HCEC 1CT (cell line): Measurements from ENCODE around the gene PIEZO2.
"Not testable (repeated sequence)": the region's sequence is repeated elsewhere in the genome, so short reads cannot be mapped to it uniquely, and the experiment has no call there.

Experiments
- DNase-seq: peaks from one replicate; pipeline ENCODE4 v3.0.0-alpha.2; 2017

PIEZO2 gene

DNA sequence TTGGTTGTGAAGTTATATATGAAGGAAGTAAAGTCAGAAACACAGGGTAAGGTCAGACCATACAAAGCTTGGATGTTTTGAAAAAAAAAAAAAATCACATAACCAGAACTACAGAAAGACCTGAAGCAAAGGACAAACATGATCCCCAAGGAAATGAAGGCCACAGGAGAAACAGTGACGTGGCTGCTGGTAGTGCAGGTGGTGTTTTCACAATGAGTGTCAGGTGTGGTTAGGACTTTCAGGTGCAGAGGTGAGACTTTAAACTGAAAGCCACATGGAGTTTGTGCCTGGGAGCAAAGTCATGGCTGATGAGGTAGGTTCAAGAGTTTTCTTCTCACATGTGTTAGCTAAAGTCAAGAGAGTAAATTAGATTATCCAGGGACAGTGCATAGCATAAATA is 270.7 kb downstream of the PIEZO2 start:
- DNase-seq = no peak

DNA sequence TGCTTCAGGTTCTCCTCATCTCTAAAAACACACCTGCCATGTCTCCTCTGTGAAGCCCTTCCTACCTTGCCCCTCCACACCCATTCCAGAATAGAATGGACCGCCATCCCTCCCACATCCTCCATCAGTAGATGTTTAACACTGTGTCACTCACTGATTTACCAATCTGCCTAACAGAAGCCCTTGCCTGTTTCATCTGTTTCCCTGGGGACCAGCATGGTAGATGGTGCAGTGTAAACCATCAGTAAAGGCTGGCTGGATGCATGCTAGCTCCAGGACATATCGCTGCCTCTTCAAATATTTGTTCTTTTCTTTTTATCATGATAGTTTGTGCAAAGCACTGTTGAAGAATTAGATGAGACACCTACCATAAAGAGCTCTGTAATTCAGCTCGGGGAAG is 271.4 kb downstream of the PIEZO2 start:
- no peak for DNase-seq

DNA sequence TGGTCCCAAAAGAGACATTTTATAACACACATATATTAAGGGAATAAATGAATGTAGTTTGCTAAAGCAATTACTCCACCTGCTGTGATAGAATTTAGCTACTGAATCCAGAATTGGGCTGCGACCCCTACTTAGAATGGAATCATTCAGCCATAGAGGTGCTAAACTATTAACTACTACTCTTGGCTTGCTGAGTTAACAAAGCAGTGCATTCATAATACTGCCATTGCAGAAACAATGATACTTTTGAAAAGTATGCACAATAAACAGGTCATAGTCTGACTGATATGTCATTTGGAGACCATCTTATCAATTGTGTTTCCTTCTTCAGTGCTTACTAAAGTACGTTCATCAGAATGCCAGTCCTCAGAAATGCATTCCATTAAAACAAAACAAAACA is 273.6 kb downstream of the PIEZO2 start:
- DNase-seq = no peak

DNA sequence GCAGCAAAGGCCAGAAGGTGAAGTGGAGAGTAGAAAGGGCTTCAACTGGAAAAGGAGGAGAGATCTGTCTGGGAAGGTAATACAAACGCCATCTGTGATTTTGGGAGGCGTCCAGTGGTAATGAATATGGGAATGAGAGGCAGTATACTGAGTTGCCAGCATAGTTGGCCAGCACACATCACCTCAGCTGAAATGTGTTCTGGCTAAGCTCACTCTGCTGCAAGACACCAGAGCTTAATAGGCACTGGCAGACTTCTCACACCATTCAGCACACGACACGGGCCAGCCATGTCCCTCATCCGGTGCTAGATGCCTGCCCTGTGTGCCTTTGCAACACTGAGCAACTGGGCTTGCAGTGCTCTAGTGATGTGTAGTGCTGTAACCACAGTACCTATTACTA is 277.1 kb downstream of the PIEZO2 start:
- no peak for DNase-seq

DNA sequence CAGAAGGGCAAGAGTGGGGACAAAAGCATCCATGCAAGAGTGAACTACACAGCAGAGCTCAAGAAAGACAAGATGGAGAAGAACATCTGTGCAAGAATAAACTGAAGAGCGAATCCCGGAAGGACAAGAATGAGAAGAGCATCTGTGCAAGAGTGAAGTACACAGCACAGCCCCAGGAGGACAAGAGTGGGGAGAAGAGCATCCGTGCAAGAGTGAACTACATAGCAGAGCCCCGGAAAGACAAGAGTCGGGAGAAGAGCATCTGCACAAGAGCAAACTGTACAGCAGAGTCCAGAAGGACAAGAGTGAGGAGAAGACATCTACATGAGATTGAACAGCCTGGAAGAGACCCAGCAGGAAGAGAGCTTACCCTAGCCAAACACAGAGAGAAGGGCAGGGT is 284.6 kb downstream of the PIEZO2 start:
- no peak for DNase-seq

DNA sequence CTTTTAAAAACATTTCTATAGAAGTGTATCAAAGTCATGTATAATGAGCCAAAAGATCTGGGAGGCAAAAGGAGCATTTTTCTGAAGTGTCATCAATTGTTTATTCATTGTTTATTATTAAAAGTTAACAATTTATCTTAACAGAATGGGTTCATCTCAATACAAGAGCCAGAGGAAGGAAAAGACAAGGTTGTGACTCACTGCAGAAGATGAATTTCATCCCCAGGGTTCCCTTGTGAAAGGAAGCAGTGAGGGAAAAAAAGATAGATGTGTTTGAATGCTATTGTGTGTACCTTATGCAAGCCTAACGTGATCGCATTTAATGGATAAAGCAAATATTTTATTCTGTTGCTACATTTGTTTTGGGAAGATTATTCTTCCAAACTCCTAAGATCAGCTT is 286.3 kb downstream of the PIEZO2 start:
- DNase-seq = no peak

DNA sequence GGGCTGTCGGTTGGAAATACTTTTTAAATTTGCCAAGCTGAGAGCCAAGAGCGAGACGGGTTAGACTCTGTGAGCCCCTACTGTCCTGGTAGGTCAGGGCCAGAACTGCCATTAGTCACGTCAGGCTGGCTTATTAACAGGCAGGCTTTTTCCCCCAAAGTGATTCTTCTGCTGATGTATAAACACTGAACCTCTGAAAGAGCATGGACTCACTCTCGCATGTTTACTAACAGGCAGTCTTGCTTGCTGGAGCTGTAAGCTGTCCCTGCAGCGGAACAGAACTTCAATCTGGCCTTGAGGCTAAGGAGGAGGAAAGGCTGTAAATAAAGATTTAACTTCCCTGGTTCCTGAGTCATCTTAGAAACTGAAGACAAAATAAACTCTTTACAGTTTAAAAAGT is 288.4 kb downstream of the PIEZO2 start:
- no peak for DNase-seq

DNA sequence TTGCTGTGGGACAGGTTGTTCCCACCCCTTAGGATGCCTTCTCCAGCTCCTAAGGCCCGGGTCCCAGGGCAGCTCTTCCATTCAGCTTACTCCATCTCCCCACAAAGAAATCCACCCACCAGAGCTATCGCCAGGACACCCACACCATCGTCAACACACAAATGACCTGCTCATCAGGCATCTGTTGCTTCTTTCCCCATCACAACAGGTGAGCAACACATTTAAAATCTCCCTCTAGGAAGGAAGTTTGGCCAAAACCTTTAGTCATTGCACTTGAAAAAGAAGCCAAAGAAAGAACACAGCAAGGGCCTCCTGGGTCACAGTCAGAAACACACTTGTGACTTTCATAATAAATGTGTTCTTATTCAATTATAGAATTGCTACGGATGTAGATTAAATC is 289.0 kb downstream of the PIEZO2 start:
- no peak for DNase-seq

DNA sequence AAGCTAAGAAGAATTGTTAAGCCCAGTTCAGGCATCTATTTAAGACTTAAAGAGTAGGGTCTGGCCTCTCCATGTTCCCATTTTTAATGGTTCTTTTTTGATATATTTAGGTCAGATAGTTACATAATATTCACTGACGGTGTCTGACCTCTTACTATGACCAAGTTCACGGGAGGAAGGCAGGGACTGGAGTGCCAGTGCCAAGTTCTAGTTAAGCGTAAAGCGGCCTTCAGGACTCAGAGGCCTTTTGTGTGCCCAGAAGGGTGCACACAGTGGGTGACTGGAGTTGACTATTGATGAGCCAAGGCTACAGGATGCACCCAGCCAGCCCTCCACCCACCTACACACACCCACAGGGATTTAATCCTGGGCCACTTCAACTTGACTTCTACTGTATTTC is 290.9 kb downstream of the PIEZO2 start:
- DNase-seq = no peak

DNA sequence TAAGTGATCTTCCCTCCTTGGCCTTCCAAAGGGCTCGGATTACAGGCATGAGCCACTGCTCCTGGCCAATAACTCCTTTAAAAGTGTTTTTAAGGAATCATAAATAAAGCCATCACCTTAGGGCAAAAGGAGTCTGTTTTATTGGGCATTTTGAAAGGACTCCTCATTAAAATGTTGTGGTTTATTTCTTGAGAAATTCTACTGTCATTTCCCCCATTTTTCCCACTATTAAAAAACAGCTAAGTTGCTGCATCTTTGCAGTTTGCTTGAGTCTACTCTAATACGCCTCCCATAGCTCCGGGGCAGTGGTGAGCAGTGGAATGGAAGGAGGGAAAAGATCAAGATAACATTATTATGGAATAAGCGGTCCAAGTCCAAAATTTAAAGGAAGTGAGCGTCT is 293.2 kb downstream of the PIEZO2 start:
- no peak for DNase-seq

DNA sequence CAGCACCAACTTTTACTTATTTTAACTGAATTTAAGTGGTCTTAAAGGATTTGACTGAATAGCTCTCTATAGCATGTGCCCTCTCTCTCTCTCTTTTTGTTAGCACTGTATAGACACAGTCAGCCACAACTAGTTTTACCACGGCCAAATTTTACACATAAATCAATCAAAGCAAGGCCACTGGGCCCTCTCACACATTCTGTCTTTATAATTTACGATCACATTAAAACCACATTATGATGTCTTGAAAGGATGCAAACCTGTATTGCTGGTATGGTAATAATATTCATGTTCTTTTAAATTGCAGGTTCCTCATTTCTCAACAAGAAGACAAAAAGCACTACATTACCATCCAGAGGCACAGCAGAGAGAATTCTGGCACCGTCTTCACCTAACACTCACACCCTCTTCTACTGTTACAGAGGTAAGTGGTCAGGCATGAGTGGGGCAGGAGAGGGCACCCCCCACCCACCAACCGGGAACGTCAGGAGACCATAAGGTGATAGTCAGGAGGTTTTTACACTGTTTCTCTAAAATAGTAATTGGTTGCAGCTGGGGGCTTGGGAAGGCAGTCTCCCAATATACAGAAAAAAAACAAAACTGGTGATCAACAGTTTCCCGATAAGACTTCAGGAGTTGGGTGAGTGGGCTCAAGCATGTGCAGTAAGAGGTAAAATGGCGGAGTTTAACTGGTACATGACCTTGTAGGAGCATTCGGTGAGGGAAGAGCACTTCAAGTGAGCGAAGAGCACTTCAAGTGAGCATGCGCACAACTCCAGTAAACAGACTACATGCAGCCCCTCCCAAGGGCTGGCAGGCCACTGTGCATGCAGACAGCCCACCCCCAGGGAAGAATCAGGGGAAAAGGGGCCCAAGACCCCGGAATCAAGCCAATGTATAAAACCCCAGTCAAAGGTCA is 296.7 kb downstream of the PIEZO2 start:
- DNase-seq = no peak

DNA sequence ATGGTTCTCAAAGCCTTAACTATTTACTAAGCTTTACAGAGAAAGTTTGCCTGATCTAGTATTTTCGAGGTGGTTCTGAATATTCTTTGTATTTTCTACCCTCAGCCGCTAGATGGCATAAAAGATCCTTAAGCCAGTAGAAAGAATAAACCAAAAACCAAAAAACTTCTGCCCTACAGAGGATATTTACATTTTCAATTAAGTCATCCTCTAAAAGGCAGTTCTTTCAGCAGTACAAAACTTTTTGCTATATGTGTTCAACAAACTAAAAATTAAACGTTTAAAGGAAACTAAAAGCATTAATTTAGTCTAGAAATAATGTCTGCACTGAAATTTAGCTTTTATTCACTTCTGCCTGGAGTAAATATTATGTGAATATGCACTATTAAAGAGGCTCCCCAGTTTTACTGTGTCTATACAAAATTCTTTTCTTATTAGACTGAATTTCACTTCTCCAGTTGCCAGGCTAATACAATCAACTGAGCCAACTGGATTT is 297.5 kb downstream of the PIEZO2 start:
- peak; percentile 50 for DNase-seq

DNA sequence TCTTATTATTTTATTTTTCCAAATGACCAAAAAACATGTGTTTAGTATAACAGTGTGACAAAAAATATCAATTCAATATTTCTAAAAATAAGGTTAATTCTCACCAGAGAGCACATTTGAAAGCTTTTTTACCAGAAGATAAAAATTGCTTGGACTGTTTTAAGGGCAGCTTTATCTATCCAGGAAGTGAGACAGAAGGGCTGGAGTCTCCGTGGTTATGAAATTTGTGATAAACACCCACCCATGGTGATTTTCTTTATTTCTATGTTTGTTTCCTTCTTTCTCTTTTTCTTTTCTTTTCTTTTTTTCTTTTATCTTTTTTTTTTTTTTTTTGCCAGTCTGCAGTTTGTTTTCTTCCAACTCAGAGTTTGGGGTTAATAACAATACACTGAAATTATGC is 298.5 kb downstream of the PIEZO2 start:
- no peak for DNase-seq

DNA sequence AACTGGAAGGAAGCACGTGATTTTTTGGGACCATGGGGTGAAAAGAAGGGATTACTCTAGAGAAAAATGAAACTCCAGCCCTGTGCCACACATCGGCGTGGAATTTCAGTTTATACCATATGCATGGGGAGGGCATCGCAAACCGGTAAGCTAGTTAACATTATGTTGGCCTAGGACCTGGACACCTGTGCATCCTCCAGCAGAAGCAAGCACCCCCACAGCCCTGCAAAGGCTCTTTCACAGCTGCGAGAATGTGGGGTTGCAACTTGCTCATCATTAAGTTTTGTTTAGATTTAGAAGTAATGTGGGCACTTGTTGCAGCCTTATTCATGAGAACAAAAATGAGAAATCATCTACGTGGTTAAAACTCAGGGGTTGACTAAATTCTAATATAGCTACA is 299.2 kb downstream of the PIEZO2 start:
- DNase-seq = no peak

DNA sequence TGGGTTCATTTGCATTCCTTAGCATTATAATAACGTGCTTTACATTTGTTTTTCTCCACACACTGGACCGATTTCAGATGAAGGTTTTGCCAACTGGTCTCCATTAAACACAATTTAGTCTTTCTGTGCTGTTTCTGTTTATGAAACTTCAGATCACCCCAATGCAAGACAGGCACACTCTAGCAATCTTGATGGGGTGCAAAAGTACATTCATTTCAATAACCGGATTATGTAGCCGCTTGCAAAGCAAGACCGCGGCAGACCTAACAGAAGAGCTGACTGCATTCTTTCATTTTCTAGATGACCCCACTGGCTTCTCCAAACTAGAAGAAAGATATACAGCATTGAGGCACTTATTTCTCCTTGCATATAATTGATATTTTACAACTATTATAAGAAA is 301.5 kb downstream of the PIEZO2 start:
- no peak for DNase-seq

DNA sequence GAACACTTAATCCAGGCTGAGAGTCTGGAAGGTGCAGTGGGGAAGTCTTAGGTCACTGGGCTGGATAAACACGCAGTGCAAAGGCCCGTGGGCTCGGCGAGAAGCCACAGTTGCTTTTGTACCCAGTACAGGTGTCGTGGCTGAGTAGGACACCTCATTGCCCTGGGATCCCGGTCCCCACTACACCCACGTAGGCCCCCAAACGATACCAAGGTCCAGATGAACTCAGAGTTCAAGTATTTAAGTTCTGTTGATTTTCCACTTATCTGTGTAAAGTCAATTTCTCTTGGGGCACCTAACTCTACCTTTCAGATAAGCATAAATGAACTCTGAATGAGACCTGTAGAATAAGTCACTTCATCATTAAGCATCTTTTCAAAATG is 302.0 kb downstream of the PIEZO2 start:
- no peak for DNase-seq

DNA sequence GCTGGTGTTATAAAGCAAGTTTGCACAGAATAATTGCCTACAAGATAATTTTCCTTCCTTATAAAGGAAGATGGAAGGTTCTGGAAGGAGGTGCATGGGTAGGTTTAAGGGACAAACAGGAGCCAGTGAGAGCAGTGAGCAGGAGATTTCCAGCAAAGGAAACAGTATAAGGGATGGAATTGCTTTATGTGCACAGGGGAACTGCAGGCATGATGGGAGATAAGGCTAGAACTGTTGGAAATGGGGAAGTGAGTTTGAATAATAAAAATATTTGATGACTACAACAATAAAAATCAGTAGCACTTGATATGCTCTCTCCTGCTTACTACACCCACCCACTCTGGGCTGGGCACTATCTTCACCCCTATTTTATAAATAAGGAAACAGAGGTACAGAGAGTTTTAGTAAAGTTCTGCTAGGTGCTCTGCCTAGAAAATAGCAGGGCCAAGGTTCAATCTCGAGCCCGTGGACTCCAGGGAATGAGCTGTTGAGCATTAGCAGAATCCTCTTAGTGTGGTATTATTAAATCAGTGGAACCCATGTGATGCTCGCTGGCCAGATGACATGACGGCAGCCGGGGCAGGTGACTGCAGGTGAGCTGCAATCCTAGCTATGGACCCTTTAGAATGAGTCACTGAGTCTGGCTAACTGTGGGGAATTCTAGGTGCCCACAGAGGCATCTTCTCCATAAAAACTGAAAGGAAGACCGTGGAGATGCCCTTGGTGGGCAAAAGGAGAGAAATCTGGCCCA is 302.5 kb downstream of the PIEZO2 start:
- DNase-seq = no peak

DNA sequence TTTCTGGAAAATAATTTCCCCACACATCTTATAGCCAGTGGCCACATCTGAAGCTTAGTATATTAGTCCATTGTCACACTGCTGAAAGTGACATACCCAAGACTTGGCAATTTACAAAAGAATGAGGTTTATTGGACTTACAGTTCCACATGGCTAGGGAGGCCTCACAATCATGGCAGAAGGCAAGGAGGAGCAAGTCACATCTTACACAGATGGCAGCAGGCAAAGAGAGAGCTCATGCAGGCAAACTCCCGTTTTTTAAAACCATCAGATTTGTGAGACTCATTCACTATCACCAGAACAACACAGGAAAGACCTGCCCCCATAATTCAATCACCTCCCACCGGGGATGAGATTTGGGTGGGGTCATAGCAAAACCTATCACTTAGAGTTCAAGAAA is 303.3 kb downstream of the PIEZO2 start:
- not testable (repeated sequence) for DNase-seq

DNA sequence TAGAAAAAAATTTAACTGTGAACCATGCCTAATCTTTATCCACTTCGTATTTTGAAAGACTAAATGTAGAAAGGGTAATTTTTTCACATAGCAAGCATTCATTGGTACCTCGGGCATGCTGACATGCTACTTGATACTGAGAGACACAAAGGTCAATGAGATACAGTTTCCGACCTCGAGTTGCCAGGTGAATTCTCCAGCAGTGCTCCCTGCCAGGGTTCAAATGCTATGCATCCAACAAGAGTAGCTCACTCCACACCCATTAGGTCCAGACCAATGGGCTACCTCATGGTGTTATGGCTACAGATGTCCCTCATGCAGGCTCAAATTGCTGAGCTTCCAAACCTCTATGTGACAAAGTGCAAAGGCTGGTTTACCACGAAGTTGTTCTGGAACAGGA is 305.8 kb downstream of the PIEZO2 start:
- DNase-seq = no peak

DNA sequence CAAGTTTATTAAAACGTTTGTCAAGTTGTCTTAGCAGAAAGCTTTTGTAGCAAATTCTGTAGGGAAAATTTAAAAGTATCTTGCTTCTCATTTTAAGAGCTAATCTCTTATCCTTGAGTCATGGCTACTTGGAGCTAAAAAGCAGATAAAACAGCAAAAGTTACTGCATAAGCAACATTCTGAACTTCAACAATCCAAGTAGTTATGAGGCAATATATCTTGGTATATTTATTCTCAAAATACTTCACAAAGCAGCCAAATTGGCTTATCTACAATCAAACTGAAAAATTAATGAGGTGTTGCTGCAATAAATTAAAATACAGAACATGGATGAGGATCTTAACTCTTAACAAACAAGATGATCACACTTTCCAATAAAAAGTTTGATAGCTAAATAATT is 306.5 kb downstream of the PIEZO2 start:
- no peak for DNase-seq

DNA sequence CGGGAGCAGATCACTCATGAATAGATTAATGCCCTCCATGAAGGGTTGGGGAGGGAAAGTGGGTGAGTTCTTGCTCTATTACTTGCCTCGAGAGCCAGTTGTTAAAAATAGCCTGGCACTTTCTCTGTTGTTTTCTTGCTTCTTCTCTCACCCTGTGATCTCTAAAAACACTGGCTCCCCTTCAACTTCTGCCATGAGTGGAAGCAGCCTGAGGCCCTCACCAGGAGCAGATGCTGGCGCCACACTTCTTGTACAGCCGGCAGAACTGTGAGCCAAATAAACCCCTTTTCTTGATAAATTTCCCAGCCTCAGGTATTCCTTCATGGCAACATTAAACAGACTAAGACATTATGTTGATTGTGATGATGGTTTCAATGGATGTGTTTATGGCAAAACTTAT is 307.0 kb downstream of the PIEZO2 start:
- no peak for DNase-seq

DNA sequence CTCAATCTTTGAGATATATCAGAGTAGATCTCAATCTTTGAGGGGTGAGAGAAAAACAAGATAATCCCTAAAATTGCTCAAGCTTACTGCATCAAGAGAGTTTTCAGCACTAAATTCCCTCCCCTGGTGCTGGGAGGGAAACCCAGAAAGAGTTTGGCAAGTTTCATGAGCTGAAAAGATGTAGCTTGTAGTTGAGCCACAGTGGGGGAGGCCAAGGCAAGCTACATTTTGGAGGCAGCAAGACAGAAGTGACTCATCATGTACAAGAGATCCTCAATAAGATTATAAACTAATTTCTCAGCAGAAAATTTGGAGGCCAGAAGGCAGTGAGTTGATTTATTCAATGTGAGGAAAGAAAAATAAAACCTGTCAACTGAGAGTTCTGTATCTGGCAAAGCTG is 308.2 kb downstream of the PIEZO2 start:
- DNase-seq = no peak

DNA sequence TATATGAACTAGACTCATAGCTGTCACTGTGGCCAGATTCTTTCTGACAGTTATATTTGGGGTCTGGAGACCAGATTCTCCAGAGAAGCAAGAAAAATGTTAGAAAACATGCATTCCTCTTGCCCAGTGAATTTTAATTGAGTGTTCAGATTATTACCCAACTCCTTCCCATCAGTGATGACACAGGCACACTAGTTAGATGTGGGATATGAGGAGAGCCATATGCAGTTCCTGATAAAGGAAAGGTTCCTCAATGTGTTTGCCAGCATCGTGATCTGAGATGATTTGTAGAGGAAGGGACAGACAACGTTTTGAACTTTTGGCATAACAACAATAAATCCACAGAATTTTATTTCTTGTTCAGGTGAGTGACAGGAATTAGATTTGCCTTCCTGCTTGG is 308.6 kb downstream of the PIEZO2 start:
- DNase-seq = no peak

DNA sequence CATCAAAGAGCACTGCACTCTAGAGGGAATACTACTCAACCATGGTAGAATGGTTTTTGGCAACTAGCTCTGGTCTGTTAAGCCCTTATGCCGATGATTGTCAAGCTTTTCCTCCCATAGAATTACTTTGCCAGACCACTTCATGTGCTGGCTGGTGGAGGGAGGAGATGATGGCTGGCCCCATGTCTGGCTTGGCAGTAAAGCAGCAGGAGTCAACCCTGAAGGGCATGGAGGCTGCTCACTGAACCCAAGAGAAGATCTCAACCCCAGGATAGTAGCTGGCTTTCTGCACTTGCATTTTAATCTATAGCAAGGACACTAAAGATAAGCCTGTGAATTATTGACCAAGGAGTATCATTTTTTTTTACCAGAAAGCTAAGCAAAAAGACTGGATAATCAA is 309.9 kb downstream of the PIEZO2 start:
- no peak for DNase-seq
